KG1 (cell line): ENCODE results near the gene IGFBP3.

Experiments used
- DNase-seq: peaks from one replicate; lab custom pipeline; 2025; lab: John Stamatoyannopoulos, UW

Gene IGFBP3

DNA sequence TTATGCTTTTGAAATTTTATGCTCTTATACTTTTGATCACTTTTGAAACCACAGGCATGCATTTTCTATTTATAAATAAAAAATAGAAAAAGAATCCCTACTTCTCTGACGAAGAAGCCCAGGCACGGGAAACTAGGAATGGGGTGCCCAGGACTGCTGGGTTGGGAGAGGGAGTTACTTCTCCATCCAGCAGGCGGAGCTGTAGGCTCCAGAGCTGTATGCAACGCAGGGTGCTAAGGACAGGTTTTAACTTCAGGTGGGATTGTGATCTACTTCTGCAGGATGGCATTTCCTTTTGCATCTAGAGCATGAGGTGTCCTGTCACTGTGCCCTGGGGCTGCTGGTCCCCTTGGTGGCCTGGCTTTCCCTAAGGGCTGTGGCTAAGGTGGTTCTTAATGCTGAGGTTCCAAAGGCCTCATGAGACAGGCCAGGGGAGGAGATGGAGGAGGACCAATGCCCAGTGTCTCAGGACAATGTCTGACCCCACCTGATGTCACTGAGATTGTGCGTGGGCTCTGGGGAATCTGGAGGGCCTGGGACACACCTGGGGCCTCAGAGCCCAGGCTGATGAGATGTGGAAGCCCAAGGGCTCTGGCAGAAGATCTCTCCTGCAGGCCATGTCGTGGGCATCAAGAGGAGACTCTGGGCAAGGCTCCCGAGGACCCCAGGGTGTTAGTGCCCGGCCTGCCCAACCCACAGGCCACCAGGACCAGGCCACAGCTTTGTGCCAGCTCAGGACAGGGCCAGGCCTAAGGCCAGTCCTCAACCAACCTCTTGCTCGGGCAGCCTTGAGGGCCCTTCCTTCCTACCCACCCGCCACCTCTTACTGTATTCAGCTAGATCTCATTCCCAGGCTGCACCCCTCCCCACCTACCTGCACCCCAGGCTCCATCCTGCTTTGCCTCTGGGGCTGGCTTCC, 48.7 kb downstream of the IGFBP3 start:
- no peak for DNase-seq

- DNase-seq: no peak
These were observed 51.6 kb downstream of the IGFBP3 start for GRCh38 chr7:45869426-45869825.

DNA sequence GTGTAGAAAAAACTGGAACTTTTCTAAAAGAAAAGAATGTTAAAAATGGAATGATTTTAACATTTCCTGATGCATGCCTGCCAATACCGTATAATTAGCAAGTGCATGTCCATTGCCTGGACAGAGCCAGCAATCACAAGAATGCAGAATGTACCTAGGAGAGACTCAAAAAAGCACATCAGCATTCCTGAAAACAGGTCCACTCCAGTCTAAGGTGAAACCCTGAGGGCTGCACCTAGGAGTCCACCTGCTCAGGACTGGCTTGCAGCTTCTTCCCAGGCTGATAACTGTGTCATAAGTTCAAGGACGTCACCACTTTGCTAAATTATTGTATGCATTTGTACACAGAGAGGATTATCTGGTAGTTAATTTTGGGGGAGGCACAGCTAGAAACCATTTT, 53.6 kb downstream of the IGFBP3 start:
- DNase-seq: no peak

DNA sequence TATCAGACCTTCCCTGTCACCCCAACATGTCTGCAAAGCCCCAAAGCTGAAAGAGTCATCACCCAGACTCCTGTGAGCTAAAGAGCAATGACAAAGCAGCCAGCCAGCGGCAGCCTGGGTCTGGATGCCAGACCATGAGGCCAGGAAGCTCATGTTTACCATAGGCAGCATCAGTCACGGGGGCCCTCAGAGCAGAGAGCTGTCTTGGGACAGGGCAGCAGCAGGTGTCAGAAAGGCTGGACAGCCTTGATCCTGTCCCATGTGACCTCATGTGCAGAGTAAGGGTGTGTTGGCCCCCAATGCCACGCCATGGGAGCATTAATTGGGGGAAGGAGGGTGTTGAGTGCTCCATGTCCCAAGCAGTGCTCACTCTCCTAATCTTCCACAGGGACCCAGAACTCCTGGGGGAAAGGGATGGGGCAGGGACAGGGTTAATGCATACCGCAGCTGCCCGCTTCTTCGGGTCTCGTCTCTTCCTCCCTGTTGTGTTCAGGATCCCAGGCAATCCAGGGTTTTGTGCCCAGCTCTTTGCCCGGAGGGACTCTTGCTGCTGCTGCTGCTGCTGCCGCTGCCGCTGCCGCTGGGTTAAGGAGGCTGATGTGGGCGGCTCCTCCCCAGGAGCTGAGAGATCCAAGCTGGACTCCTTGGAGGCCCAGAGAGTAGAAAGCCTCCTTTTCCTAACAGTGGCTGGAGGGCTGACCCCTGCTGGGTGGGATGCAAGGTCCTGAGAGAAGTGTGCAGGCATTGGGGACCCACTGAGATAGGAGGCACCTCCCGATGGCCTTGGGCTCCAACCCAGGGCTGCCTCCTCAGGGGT, 55.3 kb downstream of the IGFBP3 start:
- DNase-seq: no peak

GRCh38 chr7:45863715-45864114, 57.4 kb downstream of the IGFBP3 start:
- DNase-seq: no peak
